Panc1 (cell line): Measurements from ENCODE around the gene CACNA2D4. TPM values are rescaled to one million over a fixed set of nuclear protein-coding genes. Genes with fewer than 3 reads are reported as not detected.

Source experiments
- ATAC-seq: fragments of 200-7000 bp; cut with Tn5 transposase; 2 replicates; pipeline ENCODE4 v1.9.1; 2020; ENCODE audit warnings: mild to moderate bottlenecking, moderate library complexity
- BruUV-seq: library from RNA; stranded (reverse); fragments of 400-500 nt; replicated peaks from 2 replicates; lab custom pipeline; 2021; lab: Mats Ljungman, UMichigan
- CTCF ChIA-PET: fragments of 300-600 bp; sonication (Branson Sonifier 250); formaldehyde crosslinking; loops from one replicate; lab custom pipeline; 2022; ENCODE audit warnings: antibody characterized with exemption; lab: Charles Lee
- POLR2A ChIA-PET: fragments of 300-600 bp; sonication (Branson Sonifier 250); formaldehyde crosslinking; loops from one replicate; lab custom pipeline; 2022; ENCODE audit warnings: antibody characterized with exemption; lab: Charles Lee
- DNase-seq: peaks from one replicate; pipeline ENCODE4 v3.0.0-alpha.2; 2010; ENCODE audit warnings: low read depth, low spot score
- H3K27ac ChIP-seq: 2 replicates; pipeline ENCODE4 v1.5.1; 2011; ENCODE audit warnings: mild to moderate bottlenecking, low read length, inconsistent platforms
- H3K27me3 ChIP-seq: fragments of 200-500 bp; sonication (Bioruptor generic); 2 replicates; pipeline ENCODE4 v1.6.0; 2014; ENCODE audit warnings: low read length, inconsistent platforms; ENCODE audit not compliant: control insufficient read depth, insufficient read depth
- H3K36me3 ChIP-seq: fragments of 200-500 bp; sonication (Bioruptor generic); 2 replicates; pipeline ENCODE4 v1.5.1; 2014; ENCODE audit warnings: inconsistent platforms, mild to moderate bottlenecking, low read length, moderate library complexity; ENCODE audit not compliant: control insufficient read depth, insufficient read depth
- H3K4me1 ChIP-seq: 2 replicates; pipeline ENCODE4 v1.5.1; 2011; ENCODE audit warnings: inconsistent platforms, mild to moderate bottlenecking, low read length, moderate library complexity; ENCODE audit not compliant: control insufficient read depth, insufficient read depth
- H3K4me3 ChIP-seq, 2 experiments: 2 replicates each; pipeline ENCODE4 v1.5.1; 2011 to 2012; ENCODE audit warnings: low read depth in 2 of 2, low read length in 2 of 2, mild to moderate bottlenecking in 2 of 2, inconsistent platforms in 1 of 2, moderate library complexity in 1 of 2
- H3K9me3 ChIP-seq: fragments of 200-500 bp; sonication (Bioruptor generic); 2 replicates; pipeline ENCODE4 v1.5.1; 2014; ENCODE audit warnings: low read depth, mild to moderate bottlenecking, inconsistent platforms, low read length, moderate library complexity; ENCODE audit not compliant: control insufficient read depth, insufficient read depth
- CTCF ChIP-seq: fragments of 450-650 bp; IDR thresholded peaks from 2 replicates; pipeline ENCODE4 v1.5.1; 2017; ENCODE audit warnings: mild to moderate bottlenecking
- POLR2AphosphoS5 ChIP-seq: IDR thresholded peaks from 2 replicates; pipeline ENCODE4 v1.6.1; 2012; ENCODE audit warnings: mild to moderate bottlenecking, low read depth, low read length, moderate library complexity
- REST ChIP-seq, 2 experiments: IDR thresholded peaks; 2 replicates each; pipeline ENCODE4 v1.6.1; 2011 to 2012; ENCODE audit warnings: low read depth in 2 of 2, control low read depth in 1 of 2, low read length in 1 of 2, mild to moderate bottlenecking in 1 of 2, moderate library complexity in 1 of 2; ENCODE audit not compliant: insufficient read depth in 1 of 2
- SIN3A ChIP-seq: IDR thresholded peaks from 2 replicates; pipeline ENCODE4 v1.6.1; 2012; ENCODE audit warnings: low read depth, mild to moderate bottlenecking, low read length, moderate library complexity, borderline replicate concordance; ENCODE audit not compliant: insufficient read depth
- TCF7L2 ChIP-seq: IDR thresholded peaks from 2 replicates; pipeline ENCODE4 v1.6.1; 2011; ENCODE audit warnings: mild to moderate bottlenecking, low read depth, low read length, inconsistent platforms
- in situ Hi-C: cut with HindIII; loops from 2 replicates; pipeline ENCODE4 v1.10.0; 2016; ENCODE audit warnings: low sequenced_read_pairs, low pct_unique_long_range_greater_than_20kb
- intact Hi-C: fragments of 100-400 bp; cut with micrococcal nuclease; formaldehyde crosslinking; loops from one replicate; pipeline ENCODE4 v1.10.0; 2022; ENCODE audit not compliant: unreplicated experiment
- total RNA-seq: library from RNA; stranded (reverse); gene quantifications from one replicate; pipeline ENCODE4 v1.2.1, GENCODE V29; 2021; ENCODE audit not compliant: unreplicated experiment

CACNA2D4 gene
- total RNA-seq, 1 experiment from 2014 or later, result 0.15 TPM

GRCh38 chr12:1822699-1823098 is 95.8 kb downstream of the CACNA2D4 start:
- H3K27ac ChIP-seq, result no peak overlapping the region
- no peaks in the 10 kb centered on the region; the same call in 1 of the 2 replicates for H3K27me3 ChIP-seq
- no TSS peak for BruUV-seq
- H3K4me3 ChIP-seq, result no peak overlapping the region
- DNase-seq (no peak), ATAC-seq (no peak)
- in situ Hi-C loops (no loop called here), intact Hi-C loops (no loop called here)
- no peak for TF ChIP-seq REST (IDR thresholded peaks at IDR 0.05; ENCODE audit: insufficient read depth in 1 of 2, low read depth in 2 of 2, low read length in 1 of 2)
- TF ChIP-seq CTCF, result no peak
- no peak for TF ChIP-seq POLR2AphosphoS5
- no peak for TF ChIP-seq TCF7L2
- no peak for TF ChIP-seq SIN3A
- CTCF ChIA-PET, result no interaction called here
- H3K4me1 ChIP-seq, result no peaks in the 10 kb centered on the region
- no peaks in the 10 kb centered on the region for H3K9me3 ChIP-seq
- POLR2A ChIA-PET, result no interaction called here
- no peaks in the 10 kb centered on the region for H3K36me3 ChIP-seq

GRCh38 chr12:1821805-1822204 is 96.6 kb downstream of the CACNA2D4 start:
- POLR2A ChIA-PET, result no interaction called here
- intact Hi-C loops, result no loop called here
- ATAC-seq, result no peak

More at GRCh38 chr12:1821805-1822204, 96.6 kb downstream of the CACNA2D4 start:
- BruUV-seq, result no TSS peak
- Histone ChIP-seq H3K4me1 (no peaks in the 10 kb centered on the region), H3K27me3 (no peaks in the 10 kb centered on the region; the same call in 1 of the 2 replicates), H3K27ac (no peak overlapping the region), H3K36me3 (no peaks in the 10 kb centered on the region), H3K9me3 (no peaks in the 10 kb centered on the region), H3K4me3 (no peak overlapping the region)
- no peak for DNase-seq
- TF ChIP-seq TCF7L2 (no peak), POLR2AphosphoS5 (no peak), CTCF (no peak), SIN3A (no peak)
- CTCF ChIA-PET, result no interaction called here
- in situ Hi-C loops, result no loop called here
